Calu3 (cell line): Measurements from ENCODE around the gene EMD. TPM values are rescaled to one million over a fixed set of nuclear protein-coding genes. Genes with fewer than 3 reads are reported as not detected.
"Not testable (repeated sequence)": the region's sequence is repeated elsewhere in the genome, so short reads cannot be mapped to it uniquely, and the experiment has no call there.

ENCODE experiments used
- BruUV-seq: library from RNA; stranded (reverse); fragments of 400-500 nt; replicated peaks from 2 replicates; lab custom pipeline; 2021; lab: Mats Ljungman, UMichigan
- CTCF ChIA-PET: fragments of 300-600 bp; sonication (Branson Sonifier 250); formaldehyde crosslinking; loops from one replicate; lab custom pipeline; 2022; ENCODE audit warnings: antibody characterized with exemption; lab: Charles Lee
- DNase-seq: peaks from one replicate; pipeline ENCODE4 v3.0.0; 2022
- H3K27ac Mint-ChIP-seq: one replicate; pipeline ENCODE4 v1.8.0; 2022; ENCODE audit warnings: mixed read lengths; ENCODE audit not compliant: unreplicated experiment
- H3K27me3 Mint-ChIP-seq: one replicate; pipeline ENCODE4 v1.8.0; 2022; ENCODE audit warnings: mixed read lengths; ENCODE audit not compliant: unreplicated experiment
- H3K36me3 Mint-ChIP-seq: one replicate; pipeline ENCODE4 v1.8.0; 2022; ENCODE audit warnings: mild to moderate bottlenecking, moderate library complexity, mixed read lengths; ENCODE audit not compliant: insufficient read depth, unreplicated experiment
- H3K4me1 Mint-ChIP-seq: one replicate; pipeline ENCODE4 v1.8.0; 2022; ENCODE audit warnings: mild to moderate bottlenecking, low read depth, mixed read lengths; ENCODE audit not compliant: unreplicated experiment
- H3K4me3 Mint-ChIP-seq: one replicate; pipeline ENCODE4 v1.8.0; 2022; ENCODE audit warnings: mild to moderate bottlenecking, low read depth, moderate library complexity, mixed read lengths; ENCODE audit not compliant: unreplicated experiment
- H3K9me3 Mint-ChIP-seq: one replicate; pipeline ENCODE4 v1.8.0; 2022; ENCODE audit warnings: low read depth, mixed read lengths; ENCODE audit not compliant: unreplicated experiment
- CTCF ChIP-seq: fragments of 200-600 bp; IDR thresholded peaks from one replicate; pipeline ENCODE4 v1.8.0; 2022; ENCODE audit warnings: antibody characterized with exemption; ENCODE audit not compliant: unreplicated experiment
- intact Hi-C: fragments of 100-400 bp; cut with micrococcal nuclease; formaldehyde crosslinking; loops from one replicate; pipeline ENCODE4 v1.10.0; 2022; ENCODE audit not compliant: unreplicated experiment
- total RNA-seq: library from RNA; stranded (reverse); gene quantifications from 2 replicates; pipeline ENCODE4 v1.2.3, GENCODE V29; 2022

The EMD gene
- total RNA-seq, 1 experiment from 2014 or later = 75.1 TPM

GRCh38 chrX:154396363-154396762 is 17.3 kb downstream of the EMD start:
- H3K4me1 Mint-ChIP-seq, H3K27ac Mint-ChIP-seq, H3K9me3 Mint-ChIP-seq, CTCF ChIA-PET, intact Hi-C loops, DNase-seq, H3K4me3 Mint-ChIP-seq, BruUV-seq: not testable (repeated sequence)
- H3K36me3 Mint-ChIP-seq = peaks cover 53% of the 10 kb centered on the region
- H3K27me3 Mint-ChIP-seq = peaks cover 16% of the 10 kb centered on the region

- intact Hi-C loops = no loop called here
- Mint-ChIP-seq H3K9me3 (no peaks in the 10 kb centered on the region), H3K36me3 (peaks cover 62% of the 10 kb centered on the region), H3K27me3 (peaks cover 16% of the 10 kb centered on the region), H3K4me3 (peak overlapping the region; percentile 86), H3K27ac (peak overlapping the region; percentile 99), H3K4me1 (no peaks in the 10 kb centered on the region)
- CTCF ChIA-PET = interaction anchor here (0.8 to 2.2 kb wide), 2 partner anchors 26 to 130 kb away, joined by 4 to 8 read pairs; no protein-coding TSS in a partner anchor
- DNase-seq = peak; percentile 78
- no TSS peak for BruUV-seq
- no peak for TF ChIP-seq CTCF
Observed at GRCh38 chrX:154396973-154397887, 18.1 kb downstream of the EMD start.

- H3K27me3 Mint-ChIP-seq = peaks cover 16% of the 10 kb centered on the region
- peak within 1 kb of the TSS; percentile 99 for H3K27ac Mint-ChIP-seq
- intact Hi-C loops = no loop called here
- BruUV-seq = TSS peak; percentile 44
- peaks cover 70% of the 10 kb centered on the region for H3K36me3 Mint-ChIP-seq
- peak within 1 kb of the TSS; percentile 86 for H3K4me3 Mint-ChIP-seq
- TF ChIP-seq CTCF = no peak
- CTCF ChIA-PET = interaction anchor here (0.8 to 2.2 kb wide), 2 partner anchors 27 to 129 kb away, joined by 4 to 8 read pairs; no protein-coding TSS in a partner anchor
- peak; percentile 95 for DNase-seq
- H3K9me3 Mint-ChIP-seq = no peaks in the 10 kb centered on the region
- no peaks in the 10 kb centered on the region for H3K4me1 Mint-ChIP-seq
Observed at GRCh38 chrX:154397888-154398667, 19.0 kb downstream of the EMD start, which contains the start of gene RPL10. TSS of gene RPL10 (plus strand) at chrX:154398377. CDS start at chrX:154398520, 143 bp downstream.

- H3K9me3 Mint-ChIP-seq = no peaks in the 10 kb centered on the region
- peak; percentile 92 for TF ChIP-seq CTCF
- H3K27me3 Mint-ChIP-seq = peaks cover 16% of the 10 kb centered on the region
- peak overlapping the region; percentile 99 for H3K27ac Mint-ChIP-seq
- peak; percentile 88 for DNase-seq
- CTCF ChIA-PET = interaction anchor here (1.2 to 2.2 kb wide), 2 partner anchors 128 to 143 kb away, joined by 3 to 8 read pairs; no protein-coding TSS in a partner anchor
- intact Hi-C loops = no loop called here
- peak overlapping the region; percentile 86 for H3K4me3 Mint-ChIP-seq
- peaks cover 78% of the 10 kb centered on the region for H3K36me3 Mint-ChIP-seq
- H3K4me1 Mint-ChIP-seq = no peaks in the 10 kb centered on the region
- BruUV-seq = TSS peak; percentile 79
Observed at GRCh38 chrX:154398668-154399526, 19.8 kb downstream of the EMD start.
